SK-N-SH (cell line): ENCODE data around the gene TNFRSF1B.

ENCODE experiments used
- CTCF ChIP-seq: fragments of 200-600 bp; sonication (generic); IDR thresholded peaks from 2 replicates; pipeline ENCODE4 v1.6.1; 2017; ENCODE audit warnings: antibody characterized with exemption, mild to moderate bottlenecking, moderate library complexity
- ELF1 ChIP-seq: IDR thresholded peaks from 2 replicates; pipeline ENCODE4 v1.4.0; 2012
- RAD21 ChIP-seq: IDR thresholded peaks from 2 replicates; pipeline ENCODE4 v1.6.1; 2012; ENCODE audit warnings: mild to moderate bottlenecking, low read length
- RCOR1 ChIP-seq: fragments of 150-350 bp; IDR thresholded peaks from 2 replicates; pipeline ENCODE4 v1.6.1; 2017; ENCODE audit warnings: antibody characterized with exemption, low read length
- RFX5 ChIP-seq: IDR thresholded peaks from 2 replicates; pipeline ENCODE4 v1.6.1; 2012; ENCODE audit warnings: mild to moderate bottlenecking, improper control_type of control experiment, low read length
- SMC3 ChIP-seq: IDR thresholded peaks from 2 replicates; pipeline ENCODE4 v1.6.1; 2012; ENCODE audit warnings: low read depth, low read length, improper control_type of control experiment
- USF1 ChIP-seq: IDR thresholded peaks from 2 replicates; pipeline ENCODE4 v1.4.0; 2012; ENCODE audit warnings: low read depth, borderline replicate concordance

- no peak for TF ChIP-seq RCOR1
- TF ChIP-seq CTCF = no peak
- TF ChIP-seq ELF1 = no peak
- no peak for TF ChIP-seq RFX5
- TF ChIP-seq USF1 = no peak
- TF ChIP-seq SMC3 = no peak
- no peak for TF ChIP-seq RAD21
Observed at GRCh38 chr1:12143631-12144155, 23.1 kb upstream of the TNFRSF1B start.
